Stimulated activated naive CD4-positive, alpha-beta T cell treated with Interleukin-2 at 50 U/mL for 16 hours (primary cell): ENCODE results near the gene DNAJC16.

Source experiments
- DNase-seq: peaks from one replicate; lab custom pipeline; 2025; lab: John Stamatoyannopoulos, UW

The DNAJC16 gene

DNA sequence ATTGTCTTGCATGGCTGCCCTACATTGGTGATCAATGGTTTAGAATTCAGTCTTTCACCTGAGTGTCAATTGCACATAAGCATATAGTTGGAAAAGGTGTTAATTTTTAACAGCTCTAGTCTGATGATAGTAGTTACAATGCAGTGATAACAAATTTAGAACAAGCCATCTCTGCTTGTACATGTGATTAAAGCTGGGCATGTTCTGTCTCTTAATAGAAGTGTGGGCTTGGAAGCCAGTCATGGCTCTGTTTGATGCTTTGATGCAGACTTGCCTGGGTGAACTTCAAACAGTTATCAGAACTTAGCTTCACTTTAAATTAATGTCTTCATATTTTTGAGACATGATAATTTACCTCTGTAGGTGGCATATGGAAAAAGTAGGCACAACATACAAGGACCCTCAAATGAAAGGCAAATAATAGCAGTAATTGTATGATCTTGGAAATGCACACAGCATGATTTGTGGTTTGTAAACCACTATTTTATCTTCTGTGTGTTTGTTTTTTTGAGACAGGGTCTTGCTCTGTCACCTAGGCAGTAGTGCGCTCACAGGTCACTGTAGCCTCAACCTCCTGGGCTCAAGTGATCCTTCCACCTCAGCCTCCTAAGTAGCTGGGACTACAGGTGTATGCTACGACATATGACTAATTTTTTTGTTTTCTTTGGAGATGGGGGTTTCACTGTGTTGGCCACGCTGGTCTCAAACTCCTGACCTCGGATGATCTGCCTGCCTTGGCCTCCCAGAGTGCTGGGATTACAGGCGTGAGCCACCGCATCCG is 94.4 kb downstream of the DNAJC16 start:
- DNase-seq, result no peak

DNA sequence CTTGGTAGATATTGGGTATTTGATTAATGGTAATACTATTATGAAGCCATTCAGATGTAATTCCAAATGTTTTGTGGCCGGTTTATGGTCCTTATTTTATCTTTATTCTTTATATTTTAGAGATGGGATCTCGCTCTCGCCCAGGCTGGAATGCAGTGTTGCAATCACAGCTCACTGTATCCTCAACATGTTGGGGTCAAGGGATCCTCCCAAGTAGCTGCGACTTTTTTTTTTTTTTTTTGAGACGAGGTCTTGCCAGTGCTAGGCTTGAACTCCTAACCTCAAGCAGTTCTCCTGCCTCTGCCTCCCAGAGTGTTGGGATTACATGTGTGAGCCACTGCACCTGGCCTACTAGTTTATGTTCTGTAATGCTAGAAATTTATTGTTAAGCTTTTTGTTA is 95.3 kb downstream of the DNAJC16 start:
- no peak for DNase-seq

DNA sequence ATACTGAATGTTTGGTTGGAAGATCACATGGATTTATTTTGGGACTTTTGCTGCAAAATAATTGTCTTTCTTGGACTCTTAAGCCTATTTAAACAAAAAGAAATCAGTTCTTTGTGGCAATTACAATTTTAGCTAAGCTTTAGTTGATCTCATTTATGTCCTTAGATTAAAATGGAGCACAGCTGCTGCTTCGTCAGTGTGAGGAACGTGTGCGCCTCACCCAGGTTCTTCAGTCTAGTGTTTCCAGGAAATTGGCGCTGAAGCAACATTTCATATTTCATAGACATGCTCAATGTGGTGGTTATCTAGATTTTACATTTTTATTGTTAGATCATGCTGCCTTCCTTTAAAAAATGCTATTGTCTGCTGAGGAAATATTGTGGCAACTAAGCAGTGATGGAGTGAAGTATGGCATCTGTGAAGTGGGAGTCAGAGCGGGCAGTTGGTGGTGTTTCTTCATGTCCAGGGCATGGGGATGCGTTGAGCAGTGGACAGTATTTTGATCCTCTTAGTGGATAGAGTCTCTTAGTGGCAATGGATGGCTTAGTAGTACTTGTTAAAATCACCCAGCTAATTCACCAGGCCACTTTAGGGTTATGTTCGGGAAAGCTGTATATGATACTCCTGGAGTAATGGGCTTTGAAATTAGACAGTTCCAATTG is 96.2 kb downstream of the DNAJC16 start:
- no peak for DNase-seq

DNA sequence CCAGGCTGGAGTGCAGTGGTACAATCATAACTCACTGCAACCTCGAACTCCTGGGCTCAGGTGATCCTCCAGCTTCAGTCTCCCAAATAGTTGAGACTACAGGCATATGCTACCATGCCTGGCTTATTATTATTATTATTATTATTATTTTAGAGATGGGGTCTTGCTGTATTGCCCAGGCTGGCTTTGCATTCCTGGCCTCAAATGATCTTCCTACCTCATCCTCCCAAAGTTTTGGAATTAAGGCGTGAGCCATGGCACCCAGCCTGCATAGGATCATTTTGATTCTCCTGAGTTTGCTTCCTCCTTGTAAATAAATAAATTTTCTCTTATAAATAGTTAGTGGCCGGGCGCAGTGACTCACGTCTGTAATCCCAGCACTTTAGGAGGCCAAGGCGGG is 96.8 kb downstream of the DNAJC16 start:
- DNase-seq, result no peak

DNA sequence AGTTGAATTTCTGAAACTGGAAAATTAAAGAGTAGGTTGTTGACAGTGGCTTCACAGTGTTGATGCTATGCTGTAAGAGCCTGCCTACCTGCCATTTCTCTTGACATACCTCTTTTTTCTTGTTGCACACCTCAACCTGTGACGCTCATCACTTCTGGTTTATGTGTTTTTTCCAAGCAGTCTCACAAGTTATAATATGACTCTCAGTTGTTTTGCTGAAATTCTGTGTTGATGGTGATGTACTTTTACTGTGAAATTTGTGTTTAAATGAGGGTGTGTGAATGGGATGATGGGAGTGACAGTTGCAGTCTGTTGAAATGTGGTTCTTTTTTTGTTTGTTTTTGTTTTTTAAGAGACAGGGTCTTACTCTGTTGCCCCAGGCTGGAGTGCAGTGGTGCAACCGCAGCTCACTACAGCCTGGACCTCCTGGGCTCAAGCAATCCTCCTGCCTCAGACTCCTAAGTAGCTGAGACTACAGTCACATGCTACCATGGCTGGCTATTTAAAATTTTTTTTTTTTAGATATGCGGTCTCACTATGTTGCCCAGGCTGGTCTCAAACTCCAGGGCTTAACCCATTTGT is 97.6 kb downstream of the DNAJC16 start:
- DNase-seq, result no peak

DNA sequence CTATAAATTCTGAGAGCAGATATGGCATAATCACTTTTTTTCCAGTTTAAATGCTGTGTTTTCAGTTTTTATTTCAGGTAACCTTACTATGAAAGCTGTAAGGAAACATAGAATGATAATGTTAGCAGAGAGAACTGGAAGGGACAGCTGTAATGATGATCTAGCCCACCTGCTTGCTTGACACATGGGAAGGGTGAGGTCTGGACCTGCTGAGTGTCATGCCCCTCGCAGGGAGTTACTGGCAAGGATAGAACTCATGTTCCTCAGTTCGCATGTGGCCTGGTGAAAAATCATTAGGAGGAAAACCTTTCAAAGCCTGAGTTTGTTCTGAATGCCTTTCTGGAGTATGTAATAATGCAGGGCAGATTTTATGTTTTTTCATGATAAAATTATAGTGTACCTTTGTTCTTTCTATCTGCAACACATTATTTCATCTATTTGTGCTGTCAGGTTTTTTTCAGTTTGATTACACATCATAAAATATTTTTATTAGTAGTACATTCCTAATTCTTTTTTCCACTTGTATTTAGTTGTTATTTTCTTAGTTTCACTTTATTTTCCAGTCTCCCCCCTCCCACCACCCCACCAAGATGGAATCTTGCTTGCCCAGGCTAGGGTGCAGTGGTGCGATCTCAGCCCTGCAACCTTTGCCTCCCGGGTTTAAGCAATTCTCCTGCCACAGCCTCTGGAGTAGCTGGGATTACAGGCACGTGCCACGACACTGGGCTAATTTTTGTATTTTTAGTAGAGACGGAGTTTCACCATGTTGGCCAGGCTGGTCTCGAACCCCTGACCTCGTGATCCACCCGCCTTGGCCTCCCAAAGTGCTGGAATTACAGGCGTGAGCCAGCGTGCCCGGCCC is 98.6 kb downstream of the DNAJC16 start:
- DNase-seq, result no peak
